HEK293T (cell line): ENCODE data around the gene SPX.

Source experiments
- ARNT ChIP-seq: fragments of 450-650 bp; IDR thresholded peaks from 2 replicates; pipeline ENCODE4 v1.6.1; 2017; ENCODE audit warnings: mild to moderate bottlenecking
- ELF4 ChIP-seq: fragments of 450-650 bp; IDR thresholded peaks from 2 replicates; pipeline ENCODE4 v1.6.1; 2017; ENCODE audit warnings: antibody characterized with exemption
- FOXM1 ChIP-seq: fragments of 450-650 bp; IDR thresholded peaks from 2 replicates; pipeline ENCODE4 v1.6.1; 2017; ENCODE audit warnings: mild to moderate bottlenecking, borderline replicate concordance
- HDGF ChIP-seq: fragments of 450-650 bp; IDR thresholded peaks from 2 replicates; pipeline ENCODE4 v1.6.1; 2017; ENCODE audit warnings: antibody characterized with exemption, borderline replicate concordance
- SP1 ChIP-seq: fragments of 450-650 bp; IDR thresholded peaks from 2 replicates; pipeline ENCODE4 v1.6.1; 2017
- TARDBP ChIP-seq: fragments of 450-650 bp; IDR thresholded peaks from 2 replicates; pipeline ENCODE4 v1.6.1; 2016

- TF ChIP-seq SP1 (no peak), ARNT (no peak), TARDBP (no peak), ELF4 (no peak), FOXM1 (no peak), HDGF (no peak)
These were observed 18.2 kb upstream of the SPX start for GRCh38 chr12:21507849-21508248.
